GM12874 (cell line): ENCODE results near the gene ZBTB37.

Source experiments
- CTCF ChIP-seq: IDR thresholded peaks from 2 replicates; pipeline ENCODE4 v1.5.1; 2011; ENCODE audit warnings: low read depth, mild to moderate bottlenecking, control low read depth, low read length, moderate library complexity; ENCODE audit not compliant: insufficient read depth

Gene ZBTB37

GRCh38 chr1:173852105-173852504 lies 16.1 kb upstream of the ZBTB37 start:
- TF ChIP-seq CTCF: no peak

GRCh38 chr1:173853074-173853473 lies 15.1 kb upstream of the ZBTB37 start:
- no peak for TF ChIP-seq CTCF

GRCh38 chr1:173856014-173856413 lies 12.2 kb upstream of the ZBTB37 start:
- no peak for TF ChIP-seq CTCF

- TF ChIP-seq CTCF: no peak
Measured at GRCh38 chr1:173856903-173857302, 11.3 kb upstream of the ZBTB37 start.

- TF ChIP-seq CTCF: no peak
Measured at GRCh38 chr1:173857363-173857917, 10.7 kb upstream of the ZBTB37 start.

GRCh38 chr1:173860065-173860464 lies 8.1 kb upstream of the ZBTB37 start:
- TF ChIP-seq CTCF: no peak

- TF ChIP-seq CTCF: no peak
Measured at GRCh38 chr1:173861731-173862145, 6.4 kb upstream of the ZBTB37 start.
